Measurements from ENCODE around the gene AGBL4. TPM values are rescaled to one million over a fixed set of nuclear protein-coding genes. Genes with fewer than 3 reads are reported as not detected.

The AGBL4 gene
- total RNA-seq (1 to 10 TPM in 1 of 2 donors, under 1 TPM in 1; 0.32 to 1.1 TPM), polyA plus RNA-seq (ENCODE audit: insufficient read length in 6 of 6) (1 to 10 TPM in 1 of 6 donors, under 1 TPM in 5; 0.69 to 1.3 (median 0.87) TPM)
- long read RNA-seq, donor 1 = 0 reads
- long read RNA-seq, donor 2 = 0 reads
- long read RNA-seq, donor 3 = 0 reads
- long read RNA-seq, donor 4 = 0 reads
- long read RNA-seq, donor 5 = 0 reads
- long read RNA-seq, donor 6 = 0 reads
- long read RNA-seq, donor 7 = 0 reads
- long read RNA-seq, donor 8 = 0 reads
- long read RNA-seq, donor 9 = 0 reads
- long read RNA-seq, donor 10, partial matches to known transcripts = 0 of 1 reads
- long read RNA-seq, donor 10, other reads (novel, unspliced or antisense) = 1 of 1 reads
- long read RNA-seq, donor 11, partial matches to known transcripts = 0 of 1 reads
- long read RNA-seq, donor 11, other reads (novel, unspliced or antisense) = 0 of 1 reads
- long read RNA-seq, donor 12 = 0 reads

DNA sequence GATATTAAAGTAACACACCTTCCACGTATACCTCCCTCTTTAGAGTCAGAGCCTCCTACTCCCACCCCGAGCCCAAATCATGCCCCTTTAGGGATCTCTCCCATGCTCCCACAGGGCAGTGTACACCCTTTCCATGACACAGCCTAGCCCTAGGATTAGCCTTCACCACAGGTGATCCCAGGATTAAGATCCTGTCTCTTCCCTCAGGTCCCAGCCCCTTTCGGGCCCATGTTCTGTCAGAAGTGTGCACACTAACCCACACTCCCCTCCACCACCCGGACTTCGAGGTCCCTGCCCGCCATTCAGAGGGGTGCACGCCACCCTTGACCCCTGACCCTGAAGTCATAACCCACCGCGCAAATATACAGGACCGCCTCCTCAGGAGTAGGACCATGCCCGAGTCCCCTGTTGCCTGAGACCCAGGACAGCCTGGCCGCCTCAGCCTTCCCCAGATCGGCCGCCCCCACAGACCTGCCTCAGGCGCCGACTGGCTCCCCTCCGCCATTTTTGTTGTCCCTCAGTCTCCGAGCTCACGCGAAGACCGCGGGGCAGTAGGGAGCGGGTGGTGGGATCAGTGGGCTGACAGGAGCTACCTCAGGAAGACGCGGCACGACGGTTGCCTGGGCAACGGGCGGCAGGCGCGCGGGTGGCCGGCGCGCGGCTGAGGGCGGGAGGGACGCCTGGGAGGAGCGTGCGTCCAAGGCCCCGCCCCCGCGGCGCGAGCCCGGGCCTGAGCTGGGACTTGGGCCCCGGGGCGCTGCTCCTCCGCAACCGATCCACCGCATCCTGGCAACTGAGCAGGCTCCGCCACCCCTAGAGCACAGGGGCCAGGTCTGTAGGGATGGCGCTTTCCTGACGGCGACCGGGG, at the start of gene AGBL4:
Gene AGBL4 (minus strand): TSS at position 663 of the 868 bp plus-strand sequence.
- Histone ChIP-seq H3K27ac (no peak within 1 kb of the TSS), H3K9me3 (no peaks in the 10 kb centered on the region), H3K4me3 (peak within 1 kb of the TSS; percentile 38 to 48), H3K27me3 (peaks cover 0 to 28% of the 10 kb centered on the region in 2 donors), H3K4me1 (no peaks in the 10 kb centered on the region), H3K36me3 (no peaks in the 10 kb centered on the region)
- ATAC-seq (peak; percentile 99), DNase-seq (peak; percentile 44 to 88 (median 62))
- intact Hi-C loops (cut with DNase I) = no loop called here
- TF ChIP-seq, protein P1, sequence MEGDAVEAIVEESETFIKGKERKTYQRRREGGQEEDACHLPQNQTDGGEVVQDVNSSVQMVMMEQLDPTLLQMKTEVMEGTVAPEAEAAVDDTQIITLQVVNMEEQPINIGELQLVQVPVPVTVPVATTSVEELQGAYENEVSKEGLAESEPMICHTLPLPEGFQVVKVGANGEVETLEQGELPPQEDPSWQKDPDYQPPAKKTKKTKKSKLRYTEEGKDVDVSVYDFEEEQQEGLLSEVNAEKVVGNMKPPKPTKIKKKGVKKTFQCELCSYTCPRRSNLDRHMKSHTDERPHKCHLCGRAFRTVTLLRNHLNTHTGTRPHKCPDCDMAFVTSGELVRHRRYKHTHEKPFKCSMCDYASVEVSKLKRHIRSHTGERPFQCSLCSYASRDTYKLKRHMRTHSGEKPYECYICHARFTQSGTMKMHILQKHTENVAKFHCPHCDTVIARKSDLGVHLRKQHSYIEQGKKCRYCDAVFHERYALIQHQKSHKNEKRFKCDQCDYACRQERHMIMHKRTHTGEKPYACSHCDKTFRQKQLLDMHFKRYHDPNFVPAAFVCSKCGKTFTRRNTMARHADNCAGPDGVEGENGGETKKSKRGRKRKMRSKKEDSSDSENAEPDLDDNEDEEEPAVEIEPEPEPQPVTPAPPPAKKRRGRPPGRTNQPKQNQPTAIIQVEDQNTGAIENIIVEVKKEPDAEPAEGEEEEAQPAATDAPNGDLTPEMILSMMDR (IDR thresholded peaks at IDR 0.05) = no peak

GRCh38 chr1:50066806-50067205, 43.1 kb upstream of the AGBL4 start:
- Histone ChIP-seq H3K27ac (no peak overlapping the region), H3K27me3 (no peaks in the 10 kb centered on the region), H3K4me3 (no peak overlapping the region), H3K4me1 (no peaks in the 10 kb centered on the region), H3K9me3 (no peaks in the 10 kb centered on the region), H3K36me3 (no peaks in the 10 kb centered on the region)
- no peak for DNase-seq
- TF ChIP-seq, protein P1 (IDR thresholded peaks at IDR 0.05) = no peak
- intact Hi-C loops (cut with DNase I) = no loop called here
- ATAC-seq = no peak

DNA sequence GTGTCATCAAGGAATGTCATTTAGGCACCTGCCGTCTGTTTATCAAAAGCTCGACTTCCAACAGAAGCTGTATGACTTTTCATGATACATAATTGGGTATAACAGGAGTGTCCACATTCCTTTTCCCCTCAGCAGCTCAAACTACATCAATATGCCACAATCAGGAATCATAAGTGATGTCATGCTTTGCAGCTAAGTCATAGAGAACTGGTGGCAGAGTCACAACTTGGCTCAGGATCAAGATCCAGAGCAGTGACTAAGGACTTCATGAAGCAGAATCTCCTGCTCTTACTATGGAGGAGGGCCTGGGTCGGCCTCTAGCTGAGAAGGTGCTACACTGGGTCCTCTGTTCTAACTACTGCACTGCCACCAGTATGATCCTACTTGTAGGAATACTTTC, 36.5 kb upstream of the AGBL4 start:
- no peak for ATAC-seq
- peak in 1 of 4 donors; percentile 37 for DNase-seq
- Histone ChIP-seq H3K9me3 (no peaks in the 10 kb centered on the region), H3K4me1 (no peaks in the 10 kb centered on the region), H3K4me3 (no peak overlapping the region), H3K36me3 (no peaks in the 10 kb centered on the region), H3K27ac (no peak overlapping the region), H3K27me3 (no peaks in the 10 kb centered on the region)
- intact Hi-C loops (cut with DNase I) = no loop called here
- TF ChIP-seq, protein P1 (IDR thresholded peaks at IDR 0.05) = no peak

GRCh38 chr1:50048791-50049190, 25.0 kb upstream of the AGBL4 start:
- H3K4me3 ChIP-seq = no peak overlapping the region
- peaks cover 41 to 59% of the 10 kb centered on the region in 2 donors for H3K27me3 ChIP-seq
- intact Hi-C loops (cut with DNase I) = no loop called here
- no peak overlapping the region for H3K27ac ChIP-seq
- no peaks in the 10 kb centered on the region for H3K36me3 ChIP-seq
- no peaks in the 10 kb centered on the region for H3K4me1 ChIP-seq
- ATAC-seq = no peak
- DNase-seq = no peak
- H3K9me3 ChIP-seq = no peaks in the 10 kb centered on the region
- TF ChIP-seq, protein P1 (IDR thresholded peaks at IDR 0.05) = no peak
